NOMO-1 treated with dmso at 0.1 percent for 144 hours (cell line): Measurements from ENCODE around the gene CACNA1D.

Experiments used
- DNase-seq: peaks from one replicate; lab custom pipeline; 2025; ENCODE audit not compliant: unreplicated experiment; lab: John Stamatoyannopoulos, UW

The CACNA1D gene

DNA sequence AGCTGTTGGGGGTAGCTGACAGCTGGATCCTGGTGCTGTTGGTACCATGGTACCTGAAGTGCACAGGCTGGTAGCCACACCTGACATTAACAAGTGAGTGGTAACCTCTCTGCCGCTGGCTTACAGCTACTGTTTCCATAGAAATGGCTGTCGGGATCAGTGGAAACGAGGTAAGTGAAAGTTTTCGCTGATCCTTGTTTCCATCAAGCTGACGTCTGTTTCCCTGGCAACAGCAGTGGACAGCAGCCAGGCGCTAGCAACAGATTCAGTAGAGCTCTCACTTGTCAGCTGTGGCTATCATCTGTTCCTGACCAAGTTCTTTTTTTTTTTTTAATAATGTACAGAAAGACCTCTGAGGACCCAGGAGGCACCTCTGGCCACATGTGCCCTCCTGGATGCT is 185.6 kb downstream of the CACNA1D start:
- no peak for DNase-seq

DNA sequence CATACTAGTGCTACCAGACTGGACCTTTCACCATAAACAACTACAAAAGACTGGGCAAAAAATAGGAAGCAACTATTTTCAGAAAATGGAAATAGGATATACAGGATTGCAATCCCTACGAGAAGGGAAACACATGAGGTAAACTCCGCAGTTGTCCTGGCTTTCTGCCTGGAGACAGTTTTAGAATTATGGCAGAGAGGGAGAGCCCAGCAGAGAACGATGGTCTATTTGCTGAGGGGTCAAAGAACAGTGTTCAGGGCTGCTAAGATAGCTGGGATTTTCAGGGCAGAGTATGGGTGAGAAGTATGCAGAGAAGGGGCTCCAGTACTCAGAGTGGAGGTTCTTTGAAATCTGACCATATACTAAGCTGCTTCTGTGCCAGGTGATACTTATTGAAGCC is 188.4 kb downstream of the CACNA1D start:
- no peak for DNase-seq

DNA sequence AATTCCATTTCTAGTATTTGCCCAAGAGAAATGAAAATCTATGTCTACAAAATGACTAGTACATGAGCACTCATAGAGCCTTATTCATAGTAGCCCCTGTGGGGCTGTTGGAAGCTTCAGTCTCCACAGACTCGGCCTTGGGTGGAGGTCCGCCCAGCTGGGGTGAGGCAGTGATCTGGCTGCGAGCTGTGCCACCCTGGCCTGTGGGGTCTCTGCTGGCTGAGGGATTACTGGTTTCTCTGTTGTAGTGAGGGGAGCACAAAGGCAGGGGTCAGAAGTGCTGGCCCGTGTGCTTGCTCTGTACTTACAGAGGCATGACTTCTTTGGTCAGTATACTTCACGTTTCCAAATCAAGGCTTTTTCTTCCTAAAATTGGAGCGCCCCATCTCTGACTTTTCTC is 193.7 kb downstream of the CACNA1D start:
- no peak for DNase-seq

DNA sequence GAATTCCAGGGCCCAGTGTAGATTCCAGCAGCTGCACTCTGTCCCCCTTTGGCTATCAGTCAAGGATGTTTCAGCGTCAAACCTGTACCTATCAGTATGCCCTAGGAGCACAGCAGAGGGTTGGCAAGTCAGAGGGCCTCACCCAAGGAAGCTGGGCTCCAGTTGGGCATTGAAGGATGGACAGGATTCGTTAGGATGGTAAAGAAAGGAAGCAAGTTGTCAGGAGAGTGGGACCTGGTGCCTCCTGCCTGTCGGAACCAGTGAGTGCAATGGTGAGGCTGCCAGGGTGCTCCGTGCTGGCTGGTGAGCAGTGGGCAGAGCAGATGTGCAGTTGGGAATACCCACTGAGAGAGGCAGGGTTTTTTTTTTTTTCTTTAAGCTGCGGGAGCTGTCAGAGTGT is 194.6 kb downstream of the CACNA1D start:
- DNase-seq: no peak

DNA sequence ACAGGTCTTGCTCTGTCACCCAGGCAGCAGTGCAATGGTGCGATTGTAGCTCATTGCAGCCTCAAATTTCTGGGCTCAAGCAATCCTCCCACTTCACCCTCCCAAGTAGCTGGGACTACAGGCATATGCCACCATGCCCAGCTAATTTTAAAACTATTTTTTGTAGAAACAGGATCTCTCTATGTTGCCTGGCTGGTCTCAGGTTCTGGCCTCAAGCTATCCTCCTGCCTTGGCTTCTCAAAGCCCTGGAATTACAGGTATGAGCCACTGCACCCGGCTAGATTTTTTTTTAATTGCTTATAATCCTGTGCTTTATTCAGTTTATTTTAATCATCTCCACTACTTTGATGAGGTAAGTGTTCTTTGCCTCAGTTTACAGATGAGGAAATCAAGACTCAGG is 195.3 kb downstream of the CACNA1D start:
- no peak for DNase-seq

DNA sequence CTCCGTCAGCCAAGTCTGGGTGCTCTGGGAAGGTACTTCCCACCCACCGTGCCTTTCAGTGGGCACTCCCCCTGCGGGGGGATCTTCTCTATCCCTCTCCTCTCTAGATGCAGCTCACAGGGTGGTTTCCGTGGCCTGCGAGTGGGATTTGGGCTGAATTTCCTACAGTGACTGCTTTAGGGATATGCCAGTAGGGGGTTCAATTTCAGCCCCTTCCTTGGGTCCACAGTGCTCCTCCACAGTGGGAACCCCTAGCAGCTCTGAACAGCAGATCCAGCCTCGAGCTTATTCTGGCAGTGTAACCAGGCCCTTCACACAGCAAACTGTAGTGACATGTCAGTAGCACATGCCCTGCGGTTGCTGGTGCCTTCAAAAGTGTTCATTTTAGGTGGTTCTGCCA is 196.1 kb downstream of the CACNA1D start:
- no peak for DNase-seq

DNA sequence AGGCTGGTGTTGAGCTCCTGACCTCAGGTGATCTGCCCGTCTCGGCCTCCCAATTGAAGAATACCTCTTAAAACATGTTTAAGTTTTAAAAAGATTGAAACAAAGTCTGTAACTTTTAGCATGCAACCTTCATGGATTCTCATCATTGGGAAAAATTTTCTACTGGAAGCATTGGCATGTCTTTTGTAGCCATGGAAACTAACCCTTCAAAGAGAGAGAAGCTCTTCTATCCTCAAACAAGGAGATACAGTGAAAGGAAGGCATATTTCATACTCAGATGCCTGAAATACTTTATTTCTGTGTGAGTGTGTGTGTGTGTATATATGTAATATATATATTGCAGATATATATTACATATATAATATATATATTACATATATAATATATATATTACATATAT is 196.9 kb downstream of the CACNA1D start:
- DNase-seq: no peak

DNA sequence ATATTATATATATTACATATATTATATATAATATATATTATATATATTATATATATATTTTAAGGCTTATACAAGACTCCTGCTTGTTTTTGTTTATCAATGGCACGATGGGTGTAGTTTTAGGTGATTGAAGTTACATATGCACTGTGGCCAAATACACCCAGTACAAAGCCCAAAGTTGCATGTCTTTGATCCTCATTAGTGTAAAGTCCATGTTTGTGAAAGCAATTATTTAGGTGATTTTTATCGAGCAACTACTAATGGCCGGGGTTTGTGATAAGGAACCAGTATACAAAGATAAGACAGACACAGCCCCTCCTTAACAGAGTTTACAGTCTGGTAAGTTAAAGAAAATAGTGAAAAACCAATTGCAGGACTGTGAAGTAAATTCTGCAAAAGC is 197.5 kb downstream of the CACNA1D start:
- DNase-seq: no peak

DNA sequence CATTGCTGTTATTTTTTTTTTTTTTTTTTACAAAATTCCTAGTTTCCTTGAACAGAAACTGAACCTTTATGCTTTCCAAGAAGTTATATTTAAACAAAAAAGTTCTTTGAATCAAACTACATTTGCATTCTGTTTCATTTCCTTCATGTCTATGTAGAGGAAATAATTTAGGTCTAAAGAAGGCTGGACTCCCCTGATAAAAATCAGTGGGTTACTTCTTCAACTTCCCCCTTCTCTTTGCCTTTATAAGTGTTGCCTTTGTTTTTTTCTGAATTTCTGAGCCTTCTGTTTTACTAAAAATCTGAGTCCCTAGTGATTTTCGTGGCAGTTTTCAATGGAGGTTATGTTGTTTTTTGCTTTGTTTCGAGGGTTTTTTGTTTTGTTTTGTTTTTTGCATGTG is 199.0 kb downstream of the CACNA1D start:
- no peak for DNase-seq

DNA sequence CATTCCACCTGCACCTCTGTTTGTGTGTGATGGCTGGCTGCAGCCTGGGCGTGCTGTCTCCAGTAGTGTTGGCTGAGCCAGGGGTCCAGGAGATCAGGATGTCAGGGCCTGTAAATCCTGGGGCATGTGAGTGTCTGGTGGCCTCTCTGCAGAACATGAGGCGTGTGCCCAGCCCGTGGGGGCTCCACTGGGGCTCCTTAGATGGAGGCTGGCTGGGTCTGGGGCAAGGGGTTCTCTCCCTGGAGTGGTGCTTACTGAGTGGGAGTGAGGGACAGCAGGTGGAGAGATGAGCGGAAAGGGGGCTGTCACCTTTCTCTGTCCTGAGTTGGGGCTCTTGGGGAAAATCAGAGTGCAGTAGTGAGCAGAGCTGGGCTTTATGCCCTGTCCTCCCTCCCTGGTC is 199.6 kb downstream of the CACNA1D start:
- DNase-seq: no peak

DNA sequence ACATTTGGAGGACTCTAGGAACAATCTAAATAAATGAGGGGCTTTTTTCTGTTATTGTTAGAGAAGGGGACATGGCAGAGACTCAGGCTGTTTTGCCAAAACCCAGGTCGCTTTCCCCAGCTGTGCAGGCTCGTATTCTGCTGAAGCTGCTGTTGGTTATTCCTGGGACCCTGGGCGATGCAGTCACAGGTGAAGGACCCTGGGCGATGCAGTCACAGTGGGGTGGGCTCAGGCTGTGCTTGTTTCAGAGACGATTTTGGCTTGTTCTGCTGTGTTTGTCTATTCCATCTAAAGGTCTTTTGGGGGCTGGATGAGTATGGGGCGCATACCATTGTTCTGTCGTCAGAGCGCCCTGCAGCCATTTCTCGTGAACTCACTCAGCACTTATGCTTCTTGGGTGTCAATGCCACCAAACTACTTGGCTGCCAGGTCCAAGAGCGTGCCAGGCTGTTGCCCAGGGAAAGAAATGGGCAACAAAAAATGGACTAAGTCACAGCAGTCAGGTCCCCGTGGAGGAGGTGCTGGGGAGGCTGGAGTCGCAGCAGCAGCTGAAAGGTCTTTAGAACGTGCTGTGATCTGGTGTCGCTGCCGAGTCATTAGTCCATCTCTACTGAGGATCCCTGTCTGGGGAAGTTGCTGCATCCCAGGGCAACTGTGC is 200.4 kb downstream of the CACNA1D start:
- no peak for DNase-seq

DNA sequence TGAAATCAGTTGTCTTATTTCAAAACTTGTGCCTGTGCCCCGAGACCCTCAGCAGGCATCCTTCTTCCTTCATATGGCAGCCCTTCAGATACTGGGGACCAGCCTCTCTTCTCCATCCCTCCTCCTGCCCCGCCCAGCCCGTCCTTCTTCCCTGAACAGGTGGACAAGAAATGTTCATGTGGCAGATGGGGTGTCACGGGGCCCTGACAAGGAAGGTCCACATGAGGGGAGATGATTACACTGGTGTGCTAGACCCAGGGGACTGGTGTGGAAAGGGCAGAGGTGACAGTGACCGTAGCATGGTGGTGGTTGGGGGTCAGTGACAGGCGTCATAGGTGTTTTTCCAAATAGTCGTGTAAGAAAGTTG is 200.9 kb downstream of the CACNA1D start:
- no peak for DNase-seq

DNA sequence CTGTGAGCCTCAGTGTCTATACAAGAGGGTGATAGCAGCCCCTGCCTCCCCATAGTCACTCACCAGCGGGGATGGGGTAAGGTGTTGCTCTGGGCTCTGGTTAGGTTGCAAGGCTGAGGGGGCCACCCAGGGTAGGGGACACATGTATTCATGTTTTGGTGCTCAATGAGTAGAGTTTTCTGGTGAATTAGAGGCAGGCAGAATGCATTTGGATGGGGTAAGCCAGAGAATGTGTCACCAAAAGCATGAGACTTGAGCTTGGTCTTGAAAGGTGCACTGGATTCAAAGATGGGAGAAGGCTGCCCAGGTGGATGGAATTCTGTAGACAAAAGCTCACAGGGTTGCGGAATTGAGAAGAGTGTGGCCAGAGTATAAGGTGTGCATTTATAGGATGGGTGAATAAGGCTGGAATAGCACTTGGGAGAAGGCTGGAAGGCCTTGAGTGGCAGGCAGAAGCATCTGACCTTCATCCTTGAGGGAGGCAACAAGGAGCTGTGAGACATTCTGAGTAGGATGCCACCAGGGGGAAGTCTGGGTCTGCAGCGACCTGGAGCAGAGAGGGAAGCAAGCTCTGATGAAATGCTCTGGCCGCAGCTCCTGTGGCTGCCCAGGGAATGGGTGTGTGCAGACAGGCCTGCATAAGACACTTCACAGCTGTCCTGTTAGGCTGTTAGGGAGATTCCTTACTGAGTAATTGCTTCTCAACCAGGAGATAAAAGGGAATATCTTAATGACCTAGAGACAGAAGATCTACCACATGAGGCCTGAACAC is 202.2 kb downstream of the CACNA1D start:
- peak; percentile 26 for DNase-seq

DNA sequence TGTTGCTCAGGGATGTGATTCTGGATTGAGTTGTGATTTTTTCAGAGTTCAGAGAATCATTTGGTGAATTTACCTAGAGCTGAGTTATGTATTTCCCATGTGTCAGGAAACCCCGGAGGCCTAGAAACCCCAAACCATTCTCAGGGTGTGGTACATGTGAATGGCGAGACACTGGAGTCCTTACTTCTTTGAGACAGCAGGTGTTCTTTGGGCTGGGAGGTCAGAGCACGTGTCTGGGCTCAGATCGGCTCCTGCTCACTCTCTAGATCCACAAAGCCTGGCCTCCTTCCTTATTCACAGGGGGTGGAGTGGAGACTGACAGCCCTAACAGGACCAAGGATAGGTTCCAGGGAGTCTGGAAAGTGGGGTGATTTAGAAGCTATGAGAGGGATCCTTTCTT is 206.0 kb downstream of the CACNA1D start:
- no peak for DNase-seq

DNA sequence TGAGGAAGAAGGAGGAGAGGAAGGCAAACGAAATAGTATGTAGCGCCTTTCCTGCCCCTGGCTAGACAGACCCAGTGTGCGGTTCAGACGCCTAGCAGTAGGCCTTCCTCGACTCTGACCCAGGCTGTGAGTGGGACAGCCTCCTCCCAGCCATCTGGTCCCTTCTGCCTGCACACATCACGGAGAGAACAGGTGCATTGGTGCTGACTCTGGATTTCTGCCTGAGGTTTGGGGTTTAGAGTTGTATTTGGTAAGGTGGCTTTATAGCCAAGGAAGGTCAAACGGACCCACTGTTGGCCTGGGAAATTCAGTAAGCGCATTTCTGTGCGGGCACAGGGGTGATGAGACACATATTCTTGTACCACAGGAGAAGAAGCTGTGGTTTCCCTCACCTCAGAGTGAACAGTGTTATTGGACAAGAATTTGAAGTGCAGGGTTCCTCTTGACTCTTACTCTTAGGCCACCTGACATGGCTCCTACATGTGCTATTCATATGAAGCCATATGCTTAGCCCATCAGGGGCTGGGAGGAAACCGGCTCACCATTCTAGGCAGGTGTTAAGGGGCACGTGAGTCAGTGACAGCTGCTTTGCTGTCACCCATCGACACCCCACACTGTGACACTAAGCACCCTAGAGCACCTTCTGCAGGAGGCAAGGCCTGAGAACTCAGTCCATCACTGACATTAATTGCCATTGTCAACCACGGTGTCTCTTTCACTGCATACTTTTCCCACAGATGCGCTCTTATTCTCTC is 208.5 kb downstream of the CACNA1D start:
- no peak for DNase-seq

DNA sequence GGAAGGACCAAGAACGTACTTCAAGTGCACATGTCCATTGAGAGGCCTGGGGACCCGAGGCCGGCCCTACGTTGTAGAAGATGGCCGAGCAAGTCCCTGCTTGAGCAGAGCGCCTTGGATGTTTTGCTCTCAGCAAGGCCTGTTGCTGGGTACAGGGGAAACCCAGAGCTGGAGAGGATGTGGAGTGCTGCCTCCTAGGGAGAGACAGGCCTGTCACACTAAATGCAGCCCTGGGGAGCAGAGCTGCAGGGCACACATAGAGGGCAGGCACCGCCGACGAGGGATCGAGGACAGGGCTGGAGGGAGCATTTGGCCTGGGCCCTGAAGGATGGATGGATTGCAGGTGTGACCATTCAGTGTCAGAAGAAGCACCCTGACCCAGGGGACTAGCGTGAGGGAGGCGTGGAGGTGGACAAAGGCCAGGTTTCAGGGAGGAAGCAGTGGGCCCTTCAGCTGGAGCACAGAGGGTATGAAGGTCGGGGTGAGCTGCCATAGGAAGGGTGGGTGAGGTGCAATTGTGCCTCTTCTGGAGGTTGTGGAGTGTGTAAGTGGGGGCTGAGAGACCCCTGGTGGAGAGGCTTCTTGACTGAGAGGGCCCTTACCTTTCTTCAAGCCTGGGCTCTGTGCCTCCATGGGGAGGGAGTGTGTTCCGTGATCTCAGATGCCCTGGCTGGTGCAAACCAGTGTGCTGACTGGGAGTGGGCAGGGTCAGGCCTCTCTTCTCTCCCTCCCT is 209.4 kb downstream of the CACNA1D start:
- no peak for DNase-seq

DNA sequence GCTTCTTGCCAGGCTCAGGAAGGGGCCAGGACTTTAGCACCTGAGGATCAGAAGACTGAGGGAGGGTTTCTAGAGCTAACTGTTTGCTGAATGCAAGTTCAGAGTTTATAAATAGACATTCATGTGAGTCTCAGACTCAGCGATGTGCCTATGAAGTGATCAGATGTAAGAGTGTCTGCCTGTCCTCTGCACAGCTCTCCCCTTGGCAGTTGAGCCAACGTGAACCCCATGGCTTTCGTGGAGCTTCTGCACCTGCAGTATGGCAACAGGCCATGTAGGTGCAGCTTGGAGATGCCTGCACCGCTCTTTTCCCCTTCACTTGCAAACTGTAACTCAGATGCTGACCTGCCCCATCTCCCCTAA is 209.9 kb downstream of the CACNA1D start:
- DNase-seq: no peak

DNA sequence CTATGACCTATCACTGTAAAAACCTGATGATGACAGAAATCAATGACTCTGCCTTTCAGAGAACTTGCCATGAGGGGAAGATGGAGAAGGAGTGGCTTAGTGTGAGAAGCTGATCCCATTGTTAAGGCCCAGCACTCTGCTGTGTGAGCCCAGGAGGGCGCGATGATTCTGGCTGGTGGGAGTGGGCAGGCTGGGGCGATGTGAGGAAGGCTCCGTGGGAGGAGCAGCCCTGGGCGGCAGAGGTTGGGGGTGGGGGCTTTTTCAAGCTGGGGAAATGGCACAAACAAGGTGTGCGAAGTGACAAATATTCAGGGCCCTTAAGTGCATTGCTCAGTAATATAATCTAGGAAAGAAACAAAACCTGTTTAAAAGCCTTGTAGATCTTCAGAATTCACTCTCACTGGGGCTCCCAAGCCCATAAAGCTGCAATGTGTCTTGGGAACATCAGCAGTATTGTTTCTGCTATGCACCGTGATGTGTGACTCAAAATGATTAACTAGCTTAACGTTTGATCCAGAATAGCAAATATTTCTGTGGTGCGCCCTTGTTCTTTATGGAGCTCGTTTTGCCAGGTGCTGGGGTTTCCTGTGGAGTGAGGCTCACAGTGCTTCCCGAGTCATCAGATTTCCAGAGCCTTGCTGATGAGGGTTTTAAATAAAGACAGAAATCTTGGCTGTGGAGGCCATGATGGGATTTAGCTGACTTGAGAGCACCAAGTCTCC is 210.8 kb downstream of the CACNA1D start:
- no peak for DNase-seq

DNA sequence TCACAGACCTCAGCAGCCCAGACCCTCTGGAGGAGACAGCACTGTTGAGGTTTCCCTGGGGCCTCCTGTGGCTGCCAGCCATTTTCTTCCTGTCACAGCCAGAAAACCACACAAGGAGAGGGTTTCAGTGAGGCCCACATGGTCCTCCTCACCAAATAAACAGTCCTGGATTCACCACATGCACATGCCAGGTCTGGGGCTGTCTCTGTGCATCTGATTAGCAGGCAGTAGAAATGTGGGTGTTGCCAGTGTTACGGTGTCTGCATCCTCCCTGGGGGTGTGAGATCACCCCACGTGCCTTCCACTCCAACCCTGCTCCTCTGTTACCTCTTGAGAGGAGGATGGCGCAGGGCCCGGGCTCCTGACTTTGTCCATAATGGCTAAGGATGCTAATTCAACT is 211.4 kb downstream of the CACNA1D start:
- no peak for DNase-seq

DNA sequence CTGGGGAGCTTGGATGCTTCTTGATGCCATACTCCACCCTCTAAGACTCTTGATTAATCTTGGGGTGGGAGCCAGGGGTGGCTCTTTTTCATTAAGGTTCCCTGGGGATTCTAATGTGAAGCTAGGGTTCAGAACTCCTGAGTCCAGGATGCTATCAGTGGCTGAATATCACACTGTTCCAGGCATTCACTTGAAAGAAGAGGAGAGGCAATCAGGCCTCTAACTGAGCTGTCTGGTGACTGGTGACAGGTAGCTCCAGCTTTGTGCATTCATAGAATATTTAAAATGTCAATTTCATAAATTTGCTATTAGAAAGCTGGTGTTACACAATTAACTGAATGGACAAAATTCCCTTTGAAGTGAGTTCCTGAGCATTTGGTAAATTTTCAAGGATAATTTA is 212.8 kb downstream of the CACNA1D start:
- DNase-seq: no peak

DNA sequence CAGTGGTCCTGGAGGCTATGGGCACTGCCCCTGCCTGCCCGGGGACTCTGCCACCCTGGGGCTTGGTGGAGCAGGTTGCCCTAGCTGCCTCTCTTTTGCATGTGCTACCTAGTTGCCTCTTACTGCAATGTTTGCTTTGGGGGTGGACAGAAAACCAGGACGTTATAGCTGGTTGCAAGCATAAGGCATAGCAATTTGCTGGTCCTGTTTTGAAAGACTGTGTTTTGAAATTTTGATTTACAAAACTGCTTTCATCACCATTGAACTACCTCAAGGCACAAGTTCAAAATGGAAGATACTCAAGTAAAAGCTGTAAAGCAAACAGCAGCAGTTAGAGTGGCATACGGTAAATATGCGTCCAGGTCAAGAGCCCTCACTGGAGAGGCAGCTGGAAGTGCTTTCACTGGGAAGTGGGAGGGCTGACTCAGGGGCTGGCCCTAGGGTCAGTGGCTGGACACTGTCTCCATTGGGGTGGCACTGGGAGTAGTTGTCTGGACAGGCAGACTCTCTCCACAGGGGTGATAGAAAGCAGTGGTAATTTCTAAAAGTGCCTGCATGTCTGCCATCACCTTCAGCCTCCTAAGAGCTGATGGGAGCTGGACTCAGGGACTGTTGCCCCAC is 213.7 kb downstream of the CACNA1D start:
- no peak for DNase-seq
